GM12878 (cell line): Measurements from ENCODE around the gene EPHB1.

Source experiments
- ESRRA ChIP-seq: IDR thresholded peaks from 2 replicates; pipeline ENCODE4 v1.6.1; 2012; ENCODE audit warnings: mild to moderate bottlenecking, low read length, improper control_type of control experiment
- HDAC2 ChIP-seq: fragments of 200-600 bp; sonication (generic); IDR thresholded peaks from 2 replicates; pipeline ENCODE4 v1.6.1; 2017
- NR2C2 ChIP-seq: IDR thresholded peaks from 2 replicates; pipeline ENCODE4 v1.6.1; 2011; ENCODE audit warnings: borderline replicate concordance, low read depth; ENCODE audit not compliant: control insufficient read depth, insufficient read length
- POLR2A ChIP-seq: IDR thresholded peaks from 2 replicates; pipeline ENCODE4 v1.6.1; 2011; ENCODE audit warnings: low read depth, mild to moderate bottlenecking, low read length
- RUNX3 ChIP-seq: IDR thresholded peaks from 2 replicates; pipeline ENCODE4 v1.6.1; 2012; ENCODE audit warnings: low read length, inconsistent platforms
- TF ChIP-seq, protein P1 (sequence below): IDR thresholded peaks from 2 replicates; pipeline ENCODE4 v1.6.1; 2012; ENCODE audit warnings: low read length, inconsistent platforms
- TF ChIP-seq, protein P2 (sequence below), 3 experiments: IDR thresholded peaks in 2 of 3; conservative IDR thresholded peaks in 1 of 3; 2 replicates each; pipeline ENCODE4 v1.5.1; 2011; ENCODE audit warnings: low read depth in 3 of 3, low read length in 3 of 3, mild to moderate bottlenecking in 3 of 3, control low read depth in 2 of 3, moderate library complexity in 2 of 3, inconsistent platforms in 1 of 3, mixed read lengths in 1 of 3; ENCODE audit not compliant: control insufficient read depth in 2 of 3, insufficient read depth in 1 of 3; ENCODE audit errors: extremely low read depth in 1 of 3

DNA sequence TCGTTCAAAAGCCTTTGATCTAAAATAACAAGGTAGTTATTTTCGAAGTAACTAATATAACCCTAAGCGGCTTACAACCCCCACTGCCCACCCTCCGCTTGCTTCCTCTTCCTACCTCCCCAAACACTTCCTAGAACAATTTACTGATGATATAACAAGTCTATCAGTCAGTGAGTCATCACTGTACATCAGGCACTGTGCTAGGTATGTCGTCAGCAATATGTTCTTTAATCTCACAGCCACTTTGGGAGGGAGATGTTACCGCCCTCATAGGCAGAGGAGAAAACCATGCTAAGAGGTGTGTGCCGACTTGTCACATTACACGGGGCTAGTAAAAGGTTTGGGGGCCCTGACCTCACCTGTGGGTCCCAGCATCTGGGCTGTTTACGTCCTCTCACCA is 381.8 kb downstream of the EPHB1 start:
- no peak for TF ChIP-seq NR2C2
- TF ChIP-seq, protein P1, sequence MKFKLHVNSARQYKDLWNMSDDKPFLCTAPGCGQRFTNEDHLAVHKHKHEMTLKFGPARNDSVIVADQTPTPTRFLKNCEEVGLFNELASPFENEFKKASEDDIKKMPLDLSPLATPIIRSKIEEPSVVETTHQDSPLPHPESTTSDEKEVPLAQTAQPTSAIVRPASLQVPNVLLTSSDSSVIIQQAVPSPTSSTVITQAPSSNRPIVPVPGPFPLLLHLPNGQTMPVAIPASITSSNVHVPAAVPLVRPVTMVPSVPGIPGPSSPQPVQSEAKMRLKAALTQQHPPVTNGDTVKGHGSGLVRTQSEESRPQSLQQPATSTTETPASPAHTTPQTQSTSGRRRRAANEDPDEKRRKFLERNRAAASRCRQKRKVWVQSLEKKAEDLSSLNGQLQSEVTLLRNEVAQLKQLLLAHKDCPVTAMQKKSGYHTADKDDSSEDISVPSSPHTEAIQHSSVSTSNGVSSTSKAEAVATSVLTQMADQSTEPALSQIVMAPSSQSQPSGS = no peak
- TF ChIP-seq POLR2A = no peak
- TF ChIP-seq, protein P2, sequence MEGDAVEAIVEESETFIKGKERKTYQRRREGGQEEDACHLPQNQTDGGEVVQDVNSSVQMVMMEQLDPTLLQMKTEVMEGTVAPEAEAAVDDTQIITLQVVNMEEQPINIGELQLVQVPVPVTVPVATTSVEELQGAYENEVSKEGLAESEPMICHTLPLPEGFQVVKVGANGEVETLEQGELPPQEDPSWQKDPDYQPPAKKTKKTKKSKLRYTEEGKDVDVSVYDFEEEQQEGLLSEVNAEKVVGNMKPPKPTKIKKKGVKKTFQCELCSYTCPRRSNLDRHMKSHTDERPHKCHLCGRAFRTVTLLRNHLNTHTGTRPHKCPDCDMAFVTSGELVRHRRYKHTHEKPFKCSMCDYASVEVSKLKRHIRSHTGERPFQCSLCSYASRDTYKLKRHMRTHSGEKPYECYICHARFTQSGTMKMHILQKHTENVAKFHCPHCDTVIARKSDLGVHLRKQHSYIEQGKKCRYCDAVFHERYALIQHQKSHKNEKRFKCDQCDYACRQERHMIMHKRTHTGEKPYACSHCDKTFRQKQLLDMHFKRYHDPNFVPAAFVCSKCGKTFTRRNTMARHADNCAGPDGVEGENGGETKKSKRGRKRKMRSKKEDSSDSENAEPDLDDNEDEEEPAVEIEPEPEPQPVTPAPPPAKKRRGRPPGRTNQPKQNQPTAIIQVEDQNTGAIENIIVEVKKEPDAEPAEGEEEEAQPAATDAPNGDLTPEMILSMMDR (IDR thresholded peaks at IDR 0.05 in 2 of 3, conservative IDR thresholded peaks at IDR 0.05 in 1 of 3; ENCODE audit: control insufficient read depth in 2 of 3, extremely low read depth in 1 of 3, insufficient read depth in 1 of 3, low read depth in 3 of 3, low read length in 3 of 3) = no peak
- TF ChIP-seq ESRRA = no peak
- no peak for TF ChIP-seq RUNX3
- TF ChIP-seq HDAC2 = no peak
